Panc1 (cell line): ENCODE data around the gene FBN1. TPM values are rescaled to one million over a fixed set of nuclear protein-coding genes. Genes with fewer than 3 reads are reported as not detected.

Experiments used
- ATAC-seq: fragments of 200-7000 bp; cut with Tn5 transposase; 2 replicates; pipeline ENCODE4 v1.9.1; 2020; ENCODE audit warnings: mild to moderate bottlenecking, moderate library complexity
- BruUV-seq: library from RNA; stranded (reverse); fragments of 400-500 nt; replicated peaks from 2 replicates; lab custom pipeline; 2021; lab: Mats Ljungman, UMichigan
- CTCF ChIA-PET: fragments of 300-600 bp; sonication (Branson Sonifier 250); formaldehyde crosslinking; loops from one replicate; lab custom pipeline; 2022; ENCODE audit warnings: antibody characterized with exemption; lab: Charles Lee
- POLR2A ChIA-PET: fragments of 300-600 bp; sonication (Branson Sonifier 250); formaldehyde crosslinking; loops from one replicate; lab custom pipeline; 2022; ENCODE audit warnings: antibody characterized with exemption; lab: Charles Lee
- DNase-seq: peaks from one replicate; pipeline ENCODE4 v3.0.0-alpha.2; 2010; ENCODE audit warnings: low read depth, low spot score
- H3K27ac ChIP-seq: 2 replicates; pipeline ENCODE4 v1.5.1; 2011; ENCODE audit warnings: mild to moderate bottlenecking, low read length, inconsistent platforms
- H3K27me3 ChIP-seq: fragments of 200-500 bp; sonication (Bioruptor generic); 2 replicates; pipeline ENCODE4 v1.6.0; 2014; ENCODE audit warnings: low read length, inconsistent platforms; ENCODE audit not compliant: control insufficient read depth, insufficient read depth
- H3K36me3 ChIP-seq: fragments of 200-500 bp; sonication (Bioruptor generic); 2 replicates; pipeline ENCODE4 v1.5.1; 2014; ENCODE audit warnings: inconsistent platforms, mild to moderate bottlenecking, low read length, moderate library complexity; ENCODE audit not compliant: control insufficient read depth, insufficient read depth
- H3K4me1 ChIP-seq: 2 replicates; pipeline ENCODE4 v1.5.1; 2011; ENCODE audit warnings: inconsistent platforms, mild to moderate bottlenecking, low read length, moderate library complexity; ENCODE audit not compliant: control insufficient read depth, insufficient read depth
- H3K4me3 ChIP-seq, 2 experiments: 2 replicates each; pipeline ENCODE4 v1.5.1; 2011 to 2012; ENCODE audit warnings: low read depth in 2 of 2, low read length in 2 of 2, mild to moderate bottlenecking in 2 of 2, inconsistent platforms in 1 of 2, moderate library complexity in 1 of 2
- H3K9me3 ChIP-seq: fragments of 200-500 bp; sonication (Bioruptor generic); 2 replicates; pipeline ENCODE4 v1.5.1; 2014; ENCODE audit warnings: low read depth, mild to moderate bottlenecking, inconsistent platforms, low read length, moderate library complexity; ENCODE audit not compliant: control insufficient read depth, insufficient read depth
- POLR2AphosphoS5 ChIP-seq: IDR thresholded peaks from 2 replicates; pipeline ENCODE4 v1.6.1; 2012; ENCODE audit warnings: mild to moderate bottlenecking, low read depth, low read length, moderate library complexity
- SIN3A ChIP-seq: IDR thresholded peaks from 2 replicates; pipeline ENCODE4 v1.6.1; 2012; ENCODE audit warnings: low read depth, mild to moderate bottlenecking, low read length, moderate library complexity, borderline replicate concordance; ENCODE audit not compliant: insufficient read depth
- TCF7L2 ChIP-seq: IDR thresholded peaks from 2 replicates; pipeline ENCODE4 v1.6.1; 2011; ENCODE audit warnings: mild to moderate bottlenecking, low read depth, low read length, inconsistent platforms
- in situ Hi-C: cut with HindIII; loops from 2 replicates; pipeline ENCODE4 v1.10.0; 2016; ENCODE audit warnings: low sequenced_read_pairs, low pct_unique_long_range_greater_than_20kb
- intact Hi-C: fragments of 100-400 bp; cut with micrococcal nuclease; formaldehyde crosslinking; loops from one replicate; pipeline ENCODE4 v1.10.0; 2022; ENCODE audit not compliant: unreplicated experiment
- total RNA-seq: library from RNA; stranded (reverse); gene quantifications from one replicate; pipeline ENCODE4 v1.2.1, GENCODE V29; 2021; ENCODE audit not compliant: unreplicated experiment
- TF ChIP-seq, protein P1 (sequence below), 2 experiments: IDR thresholded peaks; 2 replicates each; pipeline ENCODE4 v1.6.1; 2011 to 2012; ENCODE audit warnings: low read depth in 2 of 2, control low read depth in 1 of 2, low read length in 1 of 2, mild to moderate bottlenecking in 1 of 2, moderate library complexity in 1 of 2; ENCODE audit not compliant: insufficient read depth in 1 of 2
- TF ChIP-seq, protein P2 (sequence below): fragments of 450-650 bp; IDR thresholded peaks from 2 replicates; pipeline ENCODE4 v1.5.1; 2017; ENCODE audit warnings: mild to moderate bottlenecking

FBN1 gene
- total RNA-seq, 1 experiment from 2014 or later: 0.46 TPM

DNA sequence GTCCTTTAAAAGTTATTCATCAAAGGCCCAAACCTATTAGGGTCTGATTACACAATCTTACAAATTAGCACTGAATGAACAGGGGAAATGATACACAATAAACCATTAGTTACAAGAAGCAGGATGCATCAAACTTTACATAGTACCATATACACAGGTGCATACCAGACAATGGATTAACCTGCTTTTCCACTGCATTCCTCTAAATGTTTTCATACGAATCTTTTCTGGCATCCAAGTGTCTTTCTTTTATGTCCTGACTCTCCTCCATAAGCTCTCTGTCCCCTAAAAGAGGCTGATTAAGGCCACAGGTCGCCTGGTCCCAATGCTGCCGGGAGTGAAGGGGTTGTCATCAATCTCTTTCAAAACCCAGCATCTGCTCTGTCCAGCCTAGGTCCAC is 11.4 kb downstream of the FBN1 start:
- H3K27ac ChIP-seq: no peak overlapping the region
- H3K4me3 ChIP-seq: no peak overlapping the region
- ChIA-PET POLR2A (interaction anchor here (0.7 kb wide), 2 partner anchors 88 to 359 kb away, joined by 4 to 6 read pairs; no protein-coding TSS in a partner anchor), CTCF (no interaction called here)
- DNase-seq (no peak), ATAC-seq (no peak)
- no peaks in the 10 kb centered on the region for H3K4me1 ChIP-seq
- no peaks in the 10 kb centered on the region for H3K9me3 ChIP-seq
- TF ChIP-seq TCF7L2 (no peak), POLR2AphosphoS5 (no peak)
- in situ Hi-C loops: no loop called here
- H3K36me3 ChIP-seq: no peaks in the 10 kb centered on the region
- intact Hi-C loops: no loop called here
- no TSS peak for BruUV-seq
- 0 out of 2 replicates have a peak, but pooled peaks cover 2% of the 10 kb centered on the region for H3K27me3 ChIP-seq

- no TSS peak for BruUV-seq
- POLR2A ChIA-PET: no interaction called here
- DNase-seq (no peak), ATAC-seq (no peak)
- CTCF ChIA-PET: no interaction called here
- no peak for TF ChIP-seq POLR2AphosphoS5
- TF ChIP-seq, protein P1, sequence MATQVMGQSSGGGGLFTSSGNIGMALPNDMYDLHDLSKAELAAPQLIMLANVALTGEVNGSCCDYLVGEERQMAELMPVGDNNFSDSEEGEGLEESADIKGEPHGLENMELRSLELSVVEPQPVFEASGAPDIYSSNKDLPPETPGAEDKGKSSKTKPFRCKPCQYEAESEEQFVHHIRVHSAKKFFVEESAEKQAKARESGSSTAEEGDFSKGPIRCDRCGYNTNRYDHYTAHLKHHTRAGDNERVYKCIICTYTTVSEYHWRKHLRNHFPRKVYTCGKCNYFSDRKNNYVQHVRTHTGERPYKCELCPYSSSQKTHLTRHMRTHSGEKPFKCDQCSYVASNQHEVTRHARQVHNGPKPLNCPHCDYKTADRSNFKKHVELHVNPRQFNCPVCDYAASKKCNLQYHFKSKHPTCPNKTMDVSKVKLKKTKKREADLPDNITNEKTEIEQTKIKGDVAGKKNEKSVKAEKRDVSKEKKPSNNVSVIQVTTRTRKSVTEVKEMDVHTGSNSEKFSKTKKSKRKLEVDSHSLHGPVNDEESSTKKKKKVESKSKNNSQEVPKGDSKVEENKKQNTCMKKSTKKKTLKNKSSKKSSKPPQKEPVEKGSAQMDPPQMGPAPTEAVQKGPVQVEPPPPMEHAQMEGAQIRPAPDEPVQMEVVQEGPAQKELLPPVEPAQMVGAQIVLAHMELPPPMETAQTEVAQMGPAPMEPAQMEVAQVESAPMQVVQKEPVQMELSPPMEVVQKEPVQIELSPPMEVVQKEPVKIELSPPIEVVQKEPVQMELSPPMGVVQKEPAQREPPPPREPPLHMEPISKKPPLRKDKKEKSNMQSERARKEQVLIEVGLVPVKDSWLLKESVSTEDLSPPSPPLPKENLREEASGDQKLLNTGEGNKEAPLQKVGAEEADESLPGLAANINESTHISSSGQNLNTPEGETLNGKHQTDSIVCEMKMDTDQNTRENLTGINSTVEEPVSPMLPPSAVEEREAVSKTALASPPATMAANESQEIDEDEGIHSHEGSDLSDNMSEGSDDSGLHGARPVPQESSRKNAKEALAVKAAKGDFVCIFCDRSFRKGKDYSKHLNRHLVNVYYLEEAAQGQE (IDR thresholded peaks at IDR 0.05; ENCODE audit: insufficient read depth in 1 of 2, low read depth in 2 of 2, low read length in 1 of 2): no peak
- TF ChIP-seq SIN3A: no peak
- no peak for TF ChIP-seq TCF7L2
- TF ChIP-seq, protein P2, sequence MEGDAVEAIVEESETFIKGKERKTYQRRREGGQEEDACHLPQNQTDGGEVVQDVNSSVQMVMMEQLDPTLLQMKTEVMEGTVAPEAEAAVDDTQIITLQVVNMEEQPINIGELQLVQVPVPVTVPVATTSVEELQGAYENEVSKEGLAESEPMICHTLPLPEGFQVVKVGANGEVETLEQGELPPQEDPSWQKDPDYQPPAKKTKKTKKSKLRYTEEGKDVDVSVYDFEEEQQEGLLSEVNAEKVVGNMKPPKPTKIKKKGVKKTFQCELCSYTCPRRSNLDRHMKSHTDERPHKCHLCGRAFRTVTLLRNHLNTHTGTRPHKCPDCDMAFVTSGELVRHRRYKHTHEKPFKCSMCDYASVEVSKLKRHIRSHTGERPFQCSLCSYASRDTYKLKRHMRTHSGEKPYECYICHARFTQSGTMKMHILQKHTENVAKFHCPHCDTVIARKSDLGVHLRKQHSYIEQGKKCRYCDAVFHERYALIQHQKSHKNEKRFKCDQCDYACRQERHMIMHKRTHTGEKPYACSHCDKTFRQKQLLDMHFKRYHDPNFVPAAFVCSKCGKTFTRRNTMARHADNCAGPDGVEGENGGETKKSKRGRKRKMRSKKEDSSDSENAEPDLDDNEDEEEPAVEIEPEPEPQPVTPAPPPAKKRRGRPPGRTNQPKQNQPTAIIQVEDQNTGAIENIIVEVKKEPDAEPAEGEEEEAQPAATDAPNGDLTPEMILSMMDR: no peak
- H3K9me3 ChIP-seq: no peaks in the 10 kb centered on the region
- H3K27me3 ChIP-seq: peaks cover 2% of the 10 kb centered on the region; the same call in 1 of the 2 replicates
- intact Hi-C loops: no loop called here
- no peaks in the 10 kb centered on the region for H3K4me1 ChIP-seq
- no peaks in the 10 kb centered on the region for H3K36me3 ChIP-seq
- no peak overlapping the region for H3K27ac ChIP-seq
- H3K4me3 ChIP-seq: no peak overlapping the region
- in situ Hi-C loops: no loop called here
Measured at GRCh38 chr15:48632651-48633050, 12.9 kb downstream of the FBN1 start.

- Histone ChIP-seq H3K27me3 (peaks cover 2% of the 10 kb centered on the region; the same call in 1 of the 2 replicates), H3K9me3 (no peaks in the 10 kb centered on the region), H3K36me3 (no peaks in the 10 kb centered on the region), H3K4me1 (no peaks in the 10 kb centered on the region), H3K4me3 (no peak overlapping the region), H3K27ac (no peak overlapping the region)
- POLR2A ChIA-PET: no interaction called here
- CTCF ChIA-PET: interaction anchor here (0.7 kb wide), 1 partner anchor 228 kb away, joined by 5 read pairs; no protein-coding TSS in a partner anchor
- BruUV-seq: no TSS peak
- ATAC-seq (no peak), DNase-seq (no peak)
- no peak for TF ChIP-seq SIN3A
- TF ChIP-seq TCF7L2: no peak
- TF ChIP-seq, protein P1 (IDR thresholded peaks at IDR 0.05; ENCODE audit: insufficient read depth in 1 of 2, low read depth in 2 of 2, low read length in 1 of 2): no peak
- no peak for TF ChIP-seq POLR2AphosphoS5
- TF ChIP-seq, protein P2: no peak
- in situ Hi-C loops (no loop called here), intact Hi-C loops (no loop called here)
Measured at GRCh38 chr15:48631176-48631770, 14.2 kb downstream of the FBN1 start.
